OCI-LY7 (cell line): ENCODE measurements around the gene KREMEN1. TPM values are rescaled to one million over a fixed set of nuclear protein-coding genes. Genes with fewer than 3 reads are reported as not detected.

Experiments used
- BruUV-seq: library from RNA; stranded (reverse); fragments of 400-500 nt; replicated peaks from 2 replicates; lab custom pipeline; 2021; lab: Mats Ljungman, UMichigan
- CTCF ChIA-PET: fragments of 300-600 bp; sonication (Branson Sonifier 250); formaldehyde crosslinking; loops from one replicate; lab custom pipeline; 2022; ENCODE audit warnings: antibody characterized with exemption; ENCODE audit not compliant: unreplicated experiment; lab: Charles Lee
- POLR2A ChIA-PET: fragments of 300-600 bp; sonication (Branson Sonifier 250); formaldehyde crosslinking; loops from one replicate; lab custom pipeline; 2022; ENCODE audit warnings: antibody characterized with exemption; lab: Charles Lee
- DNase-seq: peaks from one replicate; pipeline ENCODE4 v3.0.0-alpha.2; 2015; ENCODE audit warnings: low spot score
- H2AFZ ChIP-seq: fragments of 200-600 bp; sonication (generic), shearing (Covaris generic); 2 replicates; pipeline ENCODE4 v1.6.1; 2014; ENCODE audit warnings: mild to moderate bottlenecking, antibody characterized with exemption, low read length, moderate library complexity
- H3K27ac ChIP-seq: fragments of 200-600 bp; sonication (generic); 2 replicates; pipeline ENCODE4 v1.5.1; 2014; ENCODE audit warnings: mixed run types, low read depth, mild to moderate bottlenecking, moderate library complexity, low read length, inconsistent platforms; ENCODE audit not compliant: poor library complexity, severe bottlenecking
- H3K36me3 ChIP-seq: fragments of 200-600 bp; sonication (generic); 2 replicates; pipeline ENCODE4 v1.6.1; 2014; ENCODE audit warnings: mild to moderate bottlenecking, antibody characterized with exemption, low read length, moderate library complexity, mixed read lengths; ENCODE audit not compliant: insufficient read depth
- H3K4me1 ChIP-seq: fragments of 200-600 bp; sonication (generic); 2 replicates; pipeline ENCODE4 v1.5.1; 2014; ENCODE audit warnings: mild to moderate bottlenecking, low read length; ENCODE audit not compliant: insufficient read depth, poor library complexity, severe bottlenecking
- H3K4me2 ChIP-seq: fragments of 200-600 bp; sonication (generic); 2 replicates; pipeline ENCODE4 v1.6.1; 2014; ENCODE audit warnings: mild to moderate bottlenecking, low read length
- H3K4me3 ChIP-seq: fragments of 200-600 bp; sonication (generic); 2 replicates; pipeline ENCODE4 v1.5.1; 2014; ENCODE audit warnings: mild to moderate bottlenecking, low read depth, low read length; ENCODE audit not compliant: poor library complexity, severe bottlenecking
- H3K79me2 ChIP-seq: fragments of 200-600 bp; sonication (generic); 2 replicates; pipeline ENCODE4 v1.6.1; 2016; ENCODE audit warnings: low read depth, mild to moderate bottlenecking, low read length, moderate library complexity, mixed read lengths; ENCODE audit not compliant: insufficient read depth
- H3K9me2 ChIP-seq: fragments of 200-600 bp; sonication (generic); 2 replicates; pipeline ENCODE4 v1.6.1; 2016; ENCODE audit warnings: mild to moderate bottlenecking, low read length, mixed read lengths; ENCODE audit not compliant: insufficient read depth
- H3K9me3 ChIP-seq: fragments of 200-600 bp; sonication (generic); 2 replicates; pipeline ENCODE4 v1.6.1; 2014; ENCODE audit warnings: mild to moderate bottlenecking, mixed run types, low read length, mixed read lengths
- H4K20me1 ChIP-seq: fragments of 200-600 bp; sonication (generic); 2 replicates; pipeline ENCODE4 v1.6.1; 2014; ENCODE audit warnings: mild to moderate bottlenecking, antibody characterized with exemption, low read length, moderate library complexity, mixed read lengths; ENCODE audit not compliant: insufficient read depth
- EZH2phosphoT487 ChIP-seq: fragments of 200-600 bp; sonication (generic); IDR thresholded peaks from 2 replicates; pipeline ENCODE4 v1.6.1; 2018; ENCODE audit warnings: low read depth, borderline replicate concordance, mild to moderate bottlenecking, mixed run types, antibody characterized with exemption, low read length, moderate library complexity, mixed read lengths
- intact Hi-C: fragments of 100-400 bp; cut with micrococcal nuclease; formaldehyde crosslinking; loops from one replicate; pipeline ENCODE4 v1.10.0; 2022; ENCODE audit not compliant: unreplicated experiment
- total RNA-seq, 2 experiments: library from RNA; depleted of rRNA in 1 of 2; stranded (reverse); fragments of >200 nt in 1 of 2; shearing (Covaris generic) in 1 of 2; gene quantifications; 2 replicates each; pipeline ENCODE4 v1.2.3, GENCODE V29; 2014 to 2022
- TF ChIP-seq, protein P1 (sequence below): fragments of 200-600 bp; sonication (generic); conservative IDR thresholded peaks from 2 replicates; pipeline ENCODE4 v1.5.1; 2014; ENCODE audit warnings: mild to moderate bottlenecking, antibody characterized with exemption, low read length, moderate library complexity, mixed read lengths

Gene KREMEN1
- total RNA-seq, 2 experiments from 2014 or later = not detected

DNA sequence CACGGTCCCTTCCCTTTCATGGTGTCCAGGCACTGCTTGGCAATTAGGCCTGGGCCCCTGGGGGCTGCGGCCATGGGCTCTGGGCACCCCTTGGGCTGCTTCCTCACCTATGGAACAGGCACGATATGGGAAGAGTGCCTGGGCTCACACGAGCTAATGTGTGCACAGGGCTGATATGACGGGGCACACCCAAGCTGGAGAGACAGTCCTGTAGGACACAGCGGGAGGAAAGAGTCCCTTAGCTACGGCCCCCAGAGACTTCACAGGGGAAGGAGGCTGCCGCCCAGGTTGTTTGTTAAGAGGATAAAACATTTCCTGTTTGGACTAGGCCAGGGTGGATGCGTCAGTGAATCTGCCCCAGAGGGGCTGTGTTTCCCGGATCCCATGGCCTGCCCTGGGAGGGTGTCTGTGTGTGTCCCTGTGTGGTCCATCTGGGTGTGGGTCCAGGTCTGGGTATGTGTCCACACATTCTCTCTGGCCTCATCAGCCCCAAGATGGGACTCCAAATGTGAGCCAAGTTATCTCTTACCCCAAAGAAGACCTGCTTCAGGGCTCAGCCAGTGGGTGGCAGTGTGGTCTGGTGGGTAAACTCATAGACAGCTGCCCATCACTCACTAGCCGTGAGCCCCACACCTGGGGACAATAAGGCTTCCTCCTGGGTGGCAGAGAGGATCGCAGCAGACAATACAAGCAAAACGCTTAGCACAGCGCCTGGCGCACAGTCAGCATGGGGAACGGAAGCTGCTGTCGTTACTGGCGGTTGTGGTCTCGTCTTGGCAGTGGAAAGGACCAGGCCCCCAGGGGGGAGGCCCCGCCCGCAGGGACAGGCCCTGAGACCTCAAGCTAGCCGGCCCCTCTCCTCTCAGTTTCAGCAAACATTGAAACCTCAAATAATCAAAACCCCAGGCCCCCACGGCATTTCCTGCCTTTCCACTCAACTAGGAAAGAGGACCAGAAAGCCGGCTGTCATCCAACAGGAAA lies 129.7 kb downstream of the KREMEN1 start:
- no TSS peak for BruUV-seq
- H2AFZ ChIP-seq = peak overlapping the region; percentile 44; the same call in 1 of the 2 replicates
- H3K9me2 ChIP-seq = no peaks in the 10 kb centered on the region
- intact Hi-C loops = loop anchor here (1.0 kb wide), 1 partner anchor 43 kb away; no protein-coding TSS in a partner anchor
- ChIA-PET CTCF (no interaction called here), POLR2A (interaction anchor here (1.3 kb wide), 1 partner anchor 68 kb away, joined by 3 read pairs; no protein-coding TSS in a partner anchor)
- H3K4me1 ChIP-seq = peaks cover 8% of the 10 kb centered on the region
- peak; percentile 70 for DNase-seq
- TF ChIP-seq, protein P1, sequence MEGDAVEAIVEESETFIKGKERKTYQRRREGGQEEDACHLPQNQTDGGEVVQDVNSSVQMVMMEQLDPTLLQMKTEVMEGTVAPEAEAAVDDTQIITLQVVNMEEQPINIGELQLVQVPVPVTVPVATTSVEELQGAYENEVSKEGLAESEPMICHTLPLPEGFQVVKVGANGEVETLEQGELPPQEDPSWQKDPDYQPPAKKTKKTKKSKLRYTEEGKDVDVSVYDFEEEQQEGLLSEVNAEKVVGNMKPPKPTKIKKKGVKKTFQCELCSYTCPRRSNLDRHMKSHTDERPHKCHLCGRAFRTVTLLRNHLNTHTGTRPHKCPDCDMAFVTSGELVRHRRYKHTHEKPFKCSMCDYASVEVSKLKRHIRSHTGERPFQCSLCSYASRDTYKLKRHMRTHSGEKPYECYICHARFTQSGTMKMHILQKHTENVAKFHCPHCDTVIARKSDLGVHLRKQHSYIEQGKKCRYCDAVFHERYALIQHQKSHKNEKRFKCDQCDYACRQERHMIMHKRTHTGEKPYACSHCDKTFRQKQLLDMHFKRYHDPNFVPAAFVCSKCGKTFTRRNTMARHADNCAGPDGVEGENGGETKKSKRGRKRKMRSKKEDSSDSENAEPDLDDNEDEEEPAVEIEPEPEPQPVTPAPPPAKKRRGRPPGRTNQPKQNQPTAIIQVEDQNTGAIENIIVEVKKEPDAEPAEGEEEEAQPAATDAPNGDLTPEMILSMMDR = peak; percentile 78
- no peak for TF ChIP-seq EZH2phosphoT487
- H4K20me1 ChIP-seq = no peaks in the 10 kb centered on the region
- H3K4me2 ChIP-seq = no peak overlapping the region
- no peaks in the 10 kb centered on the region for H3K9me3 ChIP-seq
- H3K4me3 ChIP-seq = no peak overlapping the region
- no peak overlapping the region for H3K27ac ChIP-seq
- H3K79me2 ChIP-seq = no peaks in the 10 kb centered on the region
- no peaks in the 10 kb centered on the region for H3K36me3 ChIP-seq

DNA sequence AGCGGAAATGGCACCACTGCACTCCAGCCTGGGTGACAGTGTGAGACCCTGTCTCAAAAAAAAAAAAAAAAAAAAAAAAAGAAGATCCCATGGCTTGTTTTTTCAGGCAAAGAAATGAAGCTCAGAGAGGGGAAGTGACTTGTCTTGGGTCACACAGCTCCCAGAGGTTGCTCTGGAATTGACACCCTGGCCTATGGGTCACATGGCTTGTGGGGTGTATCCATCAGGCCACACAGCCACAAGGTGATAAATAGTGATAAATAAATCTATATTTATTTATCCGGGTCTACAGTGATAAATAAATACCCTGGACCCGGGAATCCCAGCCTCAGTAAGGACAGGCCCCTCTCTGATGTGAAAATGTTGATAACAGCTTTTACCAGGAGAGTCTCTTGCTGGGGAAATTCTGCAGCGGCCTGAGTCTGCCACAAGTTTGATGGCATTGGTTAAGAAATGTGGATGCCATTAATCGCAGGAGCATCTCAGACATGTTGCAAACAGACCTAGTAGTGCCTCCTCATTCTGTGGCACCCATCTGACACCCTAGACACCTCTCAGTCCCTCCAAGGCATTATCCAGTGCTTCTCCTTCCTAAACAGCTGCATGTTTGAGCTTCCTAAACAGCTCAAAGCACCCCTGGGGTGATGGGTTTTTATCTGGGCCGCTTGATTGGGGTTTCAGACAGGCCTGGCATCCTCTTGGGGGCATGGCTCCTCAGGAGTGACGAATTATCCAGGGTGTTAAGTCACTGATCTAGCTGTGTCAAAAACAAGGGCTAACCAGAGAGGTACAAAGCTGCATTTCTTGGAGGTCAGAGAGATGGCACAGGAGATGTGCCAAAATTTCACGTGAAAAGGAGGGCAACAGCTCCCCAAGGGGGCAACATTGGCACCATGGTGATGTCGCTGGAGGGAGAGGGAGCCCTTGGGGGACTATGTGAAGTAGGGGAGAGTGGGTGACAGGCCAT lies 130.9 kb downstream of the KREMEN1 start:
- H3K4me1 ChIP-seq = peaks cover 8% of the 10 kb centered on the region
- H3K27ac ChIP-seq = no peak overlapping the region
- H4K20me1 ChIP-seq = no peaks in the 10 kb centered on the region
- TF ChIP-seq, protein P1 = no peak
- no peak for TF ChIP-seq EZH2phosphoT487
- H3K79me2 ChIP-seq = no peaks in the 10 kb centered on the region
- CTCF ChIA-PET = no interaction called here
- H3K9me2 ChIP-seq = no peaks in the 10 kb centered on the region
- no peaks in the 10 kb centered on the region for H3K9me3 ChIP-seq
- H3K36me3 ChIP-seq = no peaks in the 10 kb centered on the region
- DNase-seq = no peak
- H3K4me3 ChIP-seq = no peak overlapping the region
- no peak overlapping the region for H2AFZ ChIP-seq
- no peak overlapping the region for H3K4me2 ChIP-seq
- POLR2A ChIA-PET = interaction anchor here (0.6 kb wide), 2 partner anchors 116 to 207 kb away, joined by 4 read pairs; no protein-coding TSS in a partner anchor
- no TSS peak for BruUV-seq
- intact Hi-C loops = no loop called here
